Measurements from ENCODE around the gene MLH3. TPM values are rescaled to one million over a fixed set of nuclear protein-coding genes. Genes with fewer than 3 reads are reported as not detected.

The MLH3 gene
- polyA plus RNA-seq, 1 of the 3 experiments (the other 2 are of a cell fraction): 3.8 TPM

DNA sequence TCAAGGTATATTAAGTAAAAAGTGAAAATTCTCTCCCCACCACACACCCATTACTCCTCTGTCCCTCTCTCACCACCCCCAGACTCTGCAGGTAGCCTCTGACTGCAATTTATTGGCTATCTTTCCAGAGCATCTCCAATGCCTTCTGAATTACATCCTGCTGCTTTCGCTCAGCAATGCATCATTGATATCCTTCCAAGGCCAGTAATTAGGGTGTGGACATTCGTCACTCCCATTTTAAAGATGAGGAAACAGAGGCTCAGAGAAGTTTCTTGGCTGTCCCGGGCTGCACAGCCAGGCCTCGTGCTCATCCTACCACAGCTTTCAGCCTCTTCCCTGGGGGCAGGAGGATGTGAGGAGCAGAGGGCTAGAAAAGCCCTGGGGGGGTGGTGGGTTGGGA is 72.2 kb downstream of the MLH3 start:
- TF ChIP-seq RCOR1 (IDR thresholded peaks at IDR 0.05; ENCODE audit: low read length) (peak; percentile 63), EP300 (IDR thresholded peaks at IDR 0.05; ENCODE audit: borderline replicate concordance in 1 of 2, low read depth in 1 of 2, low read length in 1 of 2) (peak in 1 of 2 experiments; percentile 11; a peak in 1 of 4 replicates), GATA2 (CRISPR knock-in tag; IDR thresholded peaks at IDR 0.05) (peak; percentile 72), CHD2 (IDR thresholded peaks at IDR 0.05; ENCODE audit: low read length, partially characterized antibody) (no peak), RFX5 (IDR thresholded peaks at IDR 0.05; ENCODE audit: low read length) (no peak), GABPA (IDR thresholded peaks at IDR 0.05; ENCODE audit: low read depth) (no peak)
- H3K9me2 ChIP-seq: no peaks in the 10 kb centered on the region
- no peaks in the 10 kb centered on the region for H3K36me3 ChIP-seq (replicated peaks in 1 of 2; ENCODE audit: control insufficient read depth in 1 of 2, insufficient read depth in 2 of 2, low read length in 1 of 2)
- no peak overlapping the region for H3K4me3 ChIP-seq (ENCODE audit: low read depth in 2 of 2, low read length in 1 of 2)
- no peak overlapping the region for H3K4me2 ChIP-seq
- H4K20me1 ChIP-seq (ENCODE audit: insufficient read depth): no peaks in the 10 kb centered on the region
- DNase-seq: peak; percentile 67
- CTCF ChIA-PET: interaction anchor here (0.9 to 2.2 kb wide), 9 partner anchors 10 to 96 kb away, joined by 3 to 8 read pairs (median 4); partner anchors contain the start of genes EIF2B2 and PGF
- peak overlapping the region in 1 of 2 experiments; percentile 95; a peak in 2 of 4 replicates for H3K27ac ChIP-seq (ENCODE audit: low read depth in 2 of 2, low read length in 1 of 2)
- H2AFZ ChIP-seq (ENCODE audit: low read depth): no peak overlapping the region
- no peaks in the 10 kb centered on the region for H3F3A ChIP-seq (replicated peaks; ENCODE audit: insufficient read depth)
- H3K9me3 ChIP-seq: no peaks in the 10 kb centered on the region
- POLR2A ChIA-PET: no interaction called here
- H3K9ac ChIP-seq: no peak overlapping the region
- H3K79me2 ChIP-seq (ENCODE audit: insufficient read depth): no peaks in the 10 kb centered on the region
- 83% methylated on average over 4 of the region's 4 CpGs for WGBS (ENCODE audit: low lambda C conversion rate)
- peaks cover 35 to 71% of the 10 kb centered on the region in 2 experiments; a peak in 3 of 4 replicates for H3K4me1 ChIP-seq (ENCODE audit: control insufficient read depth in 1 of 2, insufficient read depth in 2 of 2, low read depth in 1 of 2, low read length in 1 of 2)
- no peaks in the 10 kb centered on the region for H3K27me3 ChIP-seq (ENCODE audit: insufficient read depth)

GRCh38 chr14:74978416-74978947 is 72.8 kb downstream of the MLH3 start:
- no peaks in the 10 kb centered on the region for H3K9me3 ChIP-seq
- no peaks in the 10 kb centered on the region for H3K9me2 ChIP-seq
- POLR2A ChIA-PET: interaction anchor here (0.9 to 1.0 kb wide), 2 partner anchors 23 to 25 kb away, joined by 3 to 4 read pairs; partner anchors contain the start of gene PGF
- CTCF ChIA-PET: interaction anchor here (0.8 to 2.2 kb wide), 10 partner anchors 9 to 97 kb away, joined by 3 to 8 read pairs (median 4); partner anchors contain the start of genes EIF2B2 and PGF
- no peaks in the 10 kb centered on the region for H3K27me3 ChIP-seq (ENCODE audit: insufficient read depth)
- no peaks in the 10 kb centered on the region for H3K36me3 ChIP-seq (replicated peaks in 1 of 2; ENCODE audit: control insufficient read depth in 1 of 2, insufficient read depth in 2 of 2, low read length in 1 of 2)
- no peak overlapping the region for H2AFZ ChIP-seq (ENCODE audit: low read depth)
- no peak overlapping the region for H3K9ac ChIP-seq
- 54% methylated on average over 9 of the region's 11 CpGs for WGBS (ENCODE audit: low lambda C conversion rate)
- no peak overlapping the region for H3K4me3 ChIP-seq (ENCODE audit: low read depth in 2 of 2, low read length in 1 of 2)
- H4K20me1 ChIP-seq (ENCODE audit: insufficient read depth): no peaks in the 10 kb centered on the region
- peak; percentile 94 for DNase-seq
- H3K4me2 ChIP-seq: no peak overlapping the region
- H3F3A ChIP-seq (replicated peaks; ENCODE audit: insufficient read depth): no peaks in the 10 kb centered on the region
- peaks cover 35 to 77% of the 10 kb centered on the region in 2 experiments; a peak in 3 of 4 replicates for H3K4me1 ChIP-seq (ENCODE audit: control insufficient read depth in 1 of 2, insufficient read depth in 2 of 2, low read depth in 1 of 2, low read length in 1 of 2)
- peak overlapping the region in 1 of 2 experiments; percentile 95; a peak in 2 of 4 replicates for H3K27ac ChIP-seq (ENCODE audit: low read depth in 2 of 2, low read length in 1 of 2)
- H3K79me2 ChIP-seq (ENCODE audit: insufficient read depth): no peaks in the 10 kb centered on the region
- TF ChIP-seq TEAD4 (IDR thresholded peaks at IDR 0.05; ENCODE audit: borderline replicate concordance, insufficient read depth) (no peak), FOXJ3 (CRISPR knock-in tag; IDR thresholded peaks at IDR 0.05) (peak; percentile 81), TAF1 (IDR thresholded peaks at IDR 0.05; ENCODE audit: borderline replicate concordance, low read depth, low read length) (no peak), YY1 (IDR thresholded peaks at IDR 0.05; ENCODE audit: low read depth) (no peak), SMC3 (IDR thresholded peaks at IDR 0.05; ENCODE audit: low read depth, low read length) (no peak; the same call in 1 of the 2 replicates), RAD21 (IDR thresholded peaks at IDR 0.05; ENCODE audit: low read length) (no peak), GABPA (IDR thresholded peaks at IDR 0.05; ENCODE audit: low read depth) (no peak), CHD2 (IDR thresholded peaks at IDR 0.05; ENCODE audit: low read length, partially characterized antibody) (peak; percentile 80), FOXM1 (IDR thresholded peaks at IDR 0.05; ENCODE audit: low read depth) (no peak), FOSL2 (IDR thresholded peaks at IDR 0.05; ENCODE audit: borderline replicate concordance, low read depth) (no peak), EZH2phosphoT487 (IDR thresholded peaks at IDR 0.05; ENCODE audit: borderline replicate concordance, low read depth) (no peak), PBX3 (IDR thresholded peaks at IDR 0.05) (no peak), SIN3A (IDR thresholded peaks at IDR 0.05; ENCODE audit: borderline replicate concordance, low read depth, low read length) (no peak)
- TF ChIP-seq, protein P1, sequence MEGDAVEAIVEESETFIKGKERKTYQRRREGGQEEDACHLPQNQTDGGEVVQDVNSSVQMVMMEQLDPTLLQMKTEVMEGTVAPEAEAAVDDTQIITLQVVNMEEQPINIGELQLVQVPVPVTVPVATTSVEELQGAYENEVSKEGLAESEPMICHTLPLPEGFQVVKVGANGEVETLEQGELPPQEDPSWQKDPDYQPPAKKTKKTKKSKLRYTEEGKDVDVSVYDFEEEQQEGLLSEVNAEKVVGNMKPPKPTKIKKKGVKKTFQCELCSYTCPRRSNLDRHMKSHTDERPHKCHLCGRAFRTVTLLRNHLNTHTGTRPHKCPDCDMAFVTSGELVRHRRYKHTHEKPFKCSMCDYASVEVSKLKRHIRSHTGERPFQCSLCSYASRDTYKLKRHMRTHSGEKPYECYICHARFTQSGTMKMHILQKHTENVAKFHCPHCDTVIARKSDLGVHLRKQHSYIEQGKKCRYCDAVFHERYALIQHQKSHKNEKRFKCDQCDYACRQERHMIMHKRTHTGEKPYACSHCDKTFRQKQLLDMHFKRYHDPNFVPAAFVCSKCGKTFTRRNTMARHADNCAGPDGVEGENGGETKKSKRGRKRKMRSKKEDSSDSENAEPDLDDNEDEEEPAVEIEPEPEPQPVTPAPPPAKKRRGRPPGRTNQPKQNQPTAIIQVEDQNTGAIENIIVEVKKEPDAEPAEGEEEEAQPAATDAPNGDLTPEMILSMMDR (IDR thresholded peaks at IDR 0.05): no peak
- TF ChIP-seq, protein P2, sequence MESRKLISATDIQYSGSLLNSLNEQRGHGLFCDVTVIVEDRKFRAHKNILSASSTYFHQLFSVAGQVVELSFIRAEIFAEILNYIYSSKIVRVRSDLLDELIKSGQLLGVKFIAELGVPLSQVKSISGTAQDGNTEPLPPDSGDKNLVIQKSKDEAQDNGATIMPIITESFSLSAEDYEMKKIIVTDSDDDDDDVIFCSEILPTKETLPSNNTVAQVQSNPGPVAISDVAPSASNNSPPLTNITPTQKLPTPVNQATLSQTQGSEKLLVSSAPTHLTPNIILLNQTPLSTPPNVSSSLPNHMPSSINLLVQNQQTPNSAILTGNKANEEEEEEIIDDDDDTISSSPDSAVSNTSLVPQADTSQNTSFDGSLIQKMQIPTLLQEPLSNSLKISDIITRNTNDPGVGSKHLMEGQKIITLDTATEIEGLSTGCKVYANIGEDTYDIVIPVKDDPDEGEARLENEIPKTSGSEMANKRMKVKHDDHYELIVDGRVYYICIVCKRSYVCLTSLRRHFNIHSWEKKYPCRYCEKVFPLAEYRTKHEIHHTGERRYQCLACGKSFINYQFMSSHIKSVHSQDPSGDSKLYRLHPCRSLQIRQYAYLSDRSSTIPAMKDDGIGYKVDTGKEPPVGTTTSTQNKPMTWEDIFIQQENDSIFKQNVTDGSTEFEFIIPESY (IDR thresholded peaks at IDR 0.05; ENCODE audit: borderline replicate concordance, low read depth): no peak
- TF ChIP-seq, protein P3, sequence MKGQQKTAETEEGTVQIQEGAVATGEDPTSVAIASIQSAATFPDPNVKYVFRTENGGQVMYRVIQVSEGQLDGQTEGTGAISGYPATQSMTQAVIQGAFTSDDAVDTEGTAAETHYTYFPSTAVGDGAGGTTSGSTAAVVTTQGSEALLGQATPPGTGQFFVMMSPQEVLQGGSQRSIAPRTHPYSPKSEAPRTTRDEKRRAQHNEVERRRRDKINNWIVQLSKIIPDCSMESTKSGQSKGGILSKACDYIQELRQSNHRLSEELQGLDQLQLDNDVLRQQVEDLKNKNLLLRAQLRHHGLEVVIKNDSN (IDR thresholded peaks at IDR 0.05; ENCODE audit: borderline replicate concordance, low read depth): no peak

Data from SK-N-SH (cell line).